ENCODE data around the gene EDRF1. TPM values are rescaled to one million over a fixed set of nuclear protein-coding genes. Genes with fewer than 3 reads are reported as not detected.

The EDRF1 gene
- total and polyA plus RNA-seq, 3 donors from 2014 or later: 66.7 to 95.1 (median 93.1) TPM

- intact Hi-C loops (cut with DNase I; ENCODE audit: low total_unique reads): no loop called here
- 95 to 100% methylated on average over 1 of the region's 1 CpG for WGBS, 2 donors
- no peaks in the 10 kb centered on the region for H3K36me3 ChIP-seq (ENCODE audit: low read depth, missing control alignments)
These were observed 14.6 kb downstream of the EDRF1 start for GRCh38 chr10:125734148-125734547.

GRCh38 chr10:125734823-125735222 lies 15.3 kb downstream of the EDRF1 start:
- Histone ChIP-seq H3K27ac (no peak overlapping the region), H3K36me3 (ENCODE audit: low read depth, missing control alignments) (no peaks in the 10 kb centered on the region), H3K27me3 (no peaks in the 10 kb centered on the region), H3K4me3 (no peak overlapping the region), H3K9me3 (no peaks in the 10 kb centered on the region), H3K4me1 (no peaks in the 10 kb centered on the region)
- TF ChIP-seq POLR2A (IDR thresholded peaks at IDR 0.05) (no peak), CTCF (IDR thresholded peaks at IDR 0.05) (peak in 1 of 3 experiments; percentile 21)
- 63 to 83% methylated on average over 1 of the region's 1 CpG for WGBS, 2 donors
- DNase-seq: no peak
- intact Hi-C loops (cut with DNase I; ENCODE audit: low total_unique reads): no loop called here

More at GRCh38 chr10:125734148-125734547, 14.6 kb downstream of the EDRF1 start:
- Histone ChIP-seq H3K4me3 (no peak overlapping the region), H3K4me1 (no peaks in the 10 kb centered on the region), H3K27me3 (no peaks in the 10 kb centered on the region), H3K9me3 (no peaks in the 10 kb centered on the region), H3K27ac (no peak overlapping the region)
- TF ChIP-seq POLR2A (IDR thresholded peaks at IDR 0.05) (no peak), CTCF (IDR thresholded peaks at IDR 0.05) (no peak)
- DNase-seq: no peak

GRCh38 chr10:125738206-125738605 lies 18.7 kb downstream of the EDRF1 start:
- no peaks in the 10 kb centered on the region for H3K9me3 ChIP-seq
- 85 to 91% methylated on average over 5 of the region's 5 CpGs for WGBS, 2 donors
- H3K27ac ChIP-seq: no peak overlapping the region
- H3K36me3 ChIP-seq (ENCODE audit: low read depth, missing control alignments): no peaks in the 10 kb centered on the region
- no peak for DNase-seq
- no peaks in the 10 kb centered on the region for H3K4me1 ChIP-seq
- TF ChIP-seq CTCF (IDR thresholded peaks at IDR 0.05) (no peak), POLR2A (IDR thresholded peaks at IDR 0.05) (no peak)
- intact Hi-C loops (cut with DNase I; ENCODE audit: low total_unique reads): no loop called here
- no peaks in the 10 kb centered on the region for H3K27me3 ChIP-seq
- H3K4me3 ChIP-seq: no peak overlapping the region

GRCh38 chr10:125739994-125740679 lies 20.6 kb downstream of the EDRF1 start:
- H3K36me3 ChIP-seq (ENCODE audit: low read depth, missing control alignments): no peaks in the 10 kb centered on the region
- no peaks in the 10 kb centered on the region for H3K27me3 ChIP-seq
- DNase-seq: no peak
- intact Hi-C loops (cut with DNase I; ENCODE audit: low total_unique reads): no loop called here
- TF ChIP-seq CTCF (IDR thresholded peaks at IDR 0.05) (no peak), POLR2A (IDR thresholded peaks at IDR 0.05) (no peak)
- WGBS, 2 donors: 81 to 90% methylated on average over 7 of the region's 7 CpGs
- no peaks in the 10 kb centered on the region for H3K4me1 ChIP-seq
- no peak overlapping the region for H3K27ac ChIP-seq
- H3K4me3 ChIP-seq: no peak overlapping the region
- H3K9me3 ChIP-seq: no peaks in the 10 kb centered on the region

- no peaks in the 10 kb centered on the region for H3K27me3 ChIP-seq
- WGBS, 2 donors: 32 to 53% methylated on average over 2 of the region's 2 CpGs
- H3K4me3 ChIP-seq: no peak overlapping the region
- TF ChIP-seq CTCF (IDR thresholded peaks at IDR 0.05) (no peak), POLR2A (IDR thresholded peaks at IDR 0.05) (no peak)
- H3K9me3 ChIP-seq: no peaks in the 10 kb centered on the region
- H3K27ac ChIP-seq: no peak overlapping the region
- DNase-seq: no peak
- intact Hi-C loops (cut with DNase I; ENCODE audit: low total_unique reads): no loop called here
- no peaks in the 10 kb centered on the region for H3K4me1 ChIP-seq
- no peaks in the 10 kb centered on the region for H3K36me3 ChIP-seq (ENCODE audit: low read depth, missing control alignments)
These were observed 23.0 kb downstream of the EDRF1 start for GRCh38 chr10:125742465-125742864.

Measured in testis (tissue), 3 donors.